Smooth muscle cell of the brain vasculature (primary cell): Measurements from ENCODE around the gene CACNB1.

Experiments used
- DNase-seq: peaks from one replicate; pipeline ENCODE4 v3.0.0-alpha.2; 2012; ENCODE audit warnings: low read depth, low spot score

Gene CACNB1

DNA sequence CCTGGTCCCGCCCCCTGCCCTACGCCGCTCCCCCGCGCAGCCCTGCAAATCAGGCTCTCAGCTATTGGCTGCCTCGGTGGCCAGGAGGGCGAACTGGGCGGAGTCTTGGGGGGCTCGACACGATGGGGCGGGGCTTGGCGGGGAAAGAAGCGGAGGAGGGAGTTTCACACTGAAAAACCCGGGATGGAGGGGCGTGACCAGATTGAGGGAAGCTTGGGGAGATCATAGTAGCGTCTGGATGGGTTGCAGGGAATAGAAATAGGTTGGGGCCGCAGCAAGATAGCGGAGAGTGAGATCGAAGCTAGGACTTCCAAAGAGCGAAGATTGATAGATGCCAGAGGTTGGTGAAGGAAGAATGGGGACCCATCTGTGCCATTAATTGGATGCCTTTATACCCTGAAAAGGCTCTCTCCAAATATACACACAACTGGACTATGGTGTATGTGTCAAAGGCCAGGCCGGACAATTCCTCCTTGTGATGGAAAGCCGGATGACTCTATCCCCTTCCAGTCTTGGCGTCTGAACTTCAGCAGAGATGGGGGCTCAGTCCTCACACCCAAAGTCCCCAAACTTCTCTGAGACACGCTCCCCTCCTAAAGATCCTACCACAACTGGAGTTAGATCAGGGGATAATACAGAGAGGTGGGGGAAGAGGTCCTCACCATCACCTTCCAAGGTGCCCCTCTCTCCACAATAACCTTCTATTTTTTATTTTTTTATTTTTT lies 28.7 kb upstream of the CACNB1 start:
- DNase-seq: no peak

DNA sequence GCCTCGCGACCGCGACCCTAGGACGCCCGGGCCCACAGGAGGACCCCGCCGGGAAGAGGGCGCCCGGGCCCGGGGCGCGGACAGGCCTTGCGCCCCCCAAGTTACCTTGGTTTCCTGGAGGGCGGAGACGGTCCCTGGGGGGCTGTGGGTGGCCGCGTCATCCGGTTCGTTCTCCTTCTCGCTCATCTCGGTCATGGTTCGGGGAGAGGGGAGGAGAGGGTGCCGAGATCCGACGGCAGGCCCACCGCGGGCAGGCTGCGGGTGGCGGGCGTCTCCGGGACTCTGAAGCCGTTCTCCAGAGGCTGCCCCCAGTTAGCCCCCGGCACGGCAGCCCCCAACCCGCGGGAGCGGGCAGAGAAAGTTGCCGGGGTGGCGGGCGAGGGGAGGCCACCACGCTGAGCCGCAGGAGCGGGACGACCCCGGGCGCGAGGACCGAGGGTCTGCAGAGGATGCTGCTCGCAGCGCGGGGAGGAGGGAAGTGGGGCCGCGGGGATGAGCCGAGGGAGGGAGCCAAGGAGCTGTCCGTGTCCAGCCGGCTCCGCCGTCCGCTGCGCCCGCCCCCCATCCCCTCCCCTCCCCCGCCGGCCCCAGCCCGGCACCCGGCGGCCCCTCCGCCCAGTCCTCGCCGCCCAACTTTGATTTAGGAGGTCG lies 28.0 kb upstream of the CACNB1 start, which contains the start of gene STAC2:
Gene STAC2, minus strand, starts transcription at position 638 of the 651 bp plus-strand sequence. Its CDS starts 443 bp downstream, at position 195.
- no peak for DNase-seq

DNA sequence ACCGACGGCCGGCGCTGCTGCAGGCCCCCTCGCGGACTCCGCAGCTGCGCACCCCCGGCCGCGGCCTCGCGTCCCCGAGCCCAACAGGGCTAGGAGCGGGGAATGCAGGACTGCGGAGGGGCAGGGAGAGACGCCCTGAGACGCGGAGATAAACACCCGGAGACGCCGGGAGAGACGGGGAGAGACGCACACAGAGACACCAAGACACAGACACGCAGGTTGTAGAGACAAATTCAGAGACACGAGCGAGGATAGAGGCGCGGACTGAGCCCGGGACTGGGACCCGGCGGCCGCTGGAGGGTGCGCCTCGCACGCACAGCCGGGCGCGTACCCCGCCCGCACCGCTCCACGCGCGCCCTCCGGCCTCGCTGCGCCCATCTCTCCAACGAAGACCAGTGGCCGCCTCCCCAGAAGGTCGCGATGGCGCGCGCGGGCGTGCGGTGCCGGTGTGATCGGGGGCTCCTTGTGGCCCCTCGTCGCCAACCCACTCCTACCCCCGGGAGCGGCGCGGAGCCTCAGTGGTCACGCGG lies 27.4 kb upstream of the CACNB1 start:
- DNase-seq: no peak

DNA sequence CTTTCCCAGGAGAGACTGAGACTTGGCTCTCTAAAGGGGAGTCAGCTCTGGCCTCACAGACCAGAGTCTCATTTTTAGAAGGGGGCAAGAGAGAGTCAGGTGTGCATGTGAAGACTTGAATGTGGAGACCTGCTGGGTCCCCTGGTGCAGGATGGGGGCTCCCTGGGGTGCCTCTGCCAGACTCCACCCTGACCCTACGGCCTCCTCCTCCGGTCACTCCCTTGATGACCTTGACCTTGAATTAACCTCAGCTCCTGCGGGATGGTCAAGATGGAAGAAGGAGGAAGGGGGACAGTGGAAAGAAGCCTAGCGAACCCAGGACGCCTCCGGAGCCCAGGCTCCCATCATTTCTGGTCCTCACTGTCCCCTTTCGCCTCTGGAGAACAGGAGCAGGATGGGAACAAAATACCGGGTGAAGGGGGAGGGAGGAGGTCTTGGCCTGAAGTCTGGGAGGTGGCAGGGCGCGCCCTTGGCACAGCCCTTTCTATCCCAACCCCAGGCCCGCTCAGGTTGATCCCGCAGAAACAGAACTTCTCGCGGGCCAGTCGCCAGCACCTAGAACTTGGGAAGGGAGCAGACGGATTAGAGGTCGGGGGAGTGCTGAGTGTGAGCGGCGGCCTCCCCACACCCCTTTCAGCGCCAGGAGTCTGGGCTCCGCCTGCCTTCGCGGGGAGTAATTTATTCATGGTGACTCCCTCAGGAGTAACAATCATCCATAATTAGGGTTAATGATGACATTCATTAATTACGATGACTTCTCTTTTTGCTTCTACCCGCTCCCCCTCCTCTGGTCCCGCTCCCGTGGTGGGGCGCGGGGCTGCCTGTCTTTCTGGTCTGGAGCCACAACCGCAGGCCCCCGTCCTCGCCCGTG lies 26.7 kb upstream of the CACNB1 start:
- no peak for DNase-seq

DNA sequence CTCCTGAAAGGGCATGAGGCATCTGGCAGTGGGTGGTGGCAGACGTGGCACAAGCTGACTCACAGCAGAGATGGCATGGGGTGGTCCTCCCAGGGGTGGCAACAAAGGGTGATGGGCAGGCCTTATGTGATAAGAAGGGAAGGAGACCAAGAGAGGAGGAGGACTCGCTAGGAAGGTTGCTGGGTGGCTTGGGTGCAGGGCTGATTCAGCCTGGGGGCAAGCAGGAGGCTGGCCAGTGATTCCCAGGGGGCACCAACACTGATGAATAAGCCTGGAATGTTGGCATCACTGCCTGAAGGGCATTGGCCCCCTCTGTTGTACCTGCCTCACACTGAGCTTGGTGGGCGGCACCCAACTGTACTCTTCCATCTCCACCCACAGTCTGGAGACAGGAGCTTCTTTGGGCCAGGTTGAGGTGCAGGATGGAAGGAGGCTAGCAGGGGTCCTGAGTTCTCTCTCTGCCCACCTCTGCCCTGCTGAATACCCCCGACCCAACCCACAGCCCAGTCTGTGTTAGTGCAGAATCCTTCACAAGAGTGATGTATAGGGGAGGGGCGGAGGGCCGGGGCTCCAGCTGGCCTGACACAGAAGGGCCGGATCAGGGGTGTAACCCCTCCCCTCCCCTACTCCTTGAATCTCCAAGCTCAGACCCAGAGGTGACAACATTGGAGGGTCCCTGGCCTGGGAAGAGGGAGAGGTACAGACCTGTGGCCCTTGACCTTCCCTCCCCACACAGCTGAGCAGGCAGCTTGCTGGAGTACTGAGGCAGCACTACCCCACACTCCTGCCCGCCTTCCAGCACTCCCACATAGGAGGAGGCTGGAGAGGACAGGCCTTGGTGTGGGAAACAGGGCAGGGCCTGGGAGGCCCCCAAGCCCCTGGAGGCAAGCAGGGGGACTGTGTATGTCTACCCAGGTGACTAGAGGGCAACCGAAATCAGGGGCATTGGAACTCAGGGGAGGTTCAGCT lies 25.7 kb upstream of the CACNB1 start:
- no peak for DNase-seq

DNA sequence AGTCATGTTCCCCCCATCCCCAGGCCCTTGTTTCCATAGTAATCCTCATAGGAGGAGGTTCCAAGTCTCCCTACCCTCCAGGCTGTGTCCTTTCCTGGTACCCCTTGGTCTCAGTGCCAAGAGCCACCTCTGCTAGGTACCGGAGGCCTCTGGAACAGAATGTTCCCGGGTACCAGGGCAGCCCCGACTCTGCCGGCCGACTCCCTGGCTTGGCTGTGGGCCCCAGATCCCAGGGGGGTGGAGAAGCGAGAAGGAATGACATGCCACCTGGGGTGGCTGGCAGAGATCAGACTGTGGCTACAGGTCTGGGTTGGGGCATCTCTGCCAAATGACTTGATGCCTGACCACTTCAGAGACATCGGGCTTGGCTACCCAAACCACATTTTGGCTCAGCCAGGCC lies 24.7 kb upstream of the CACNB1 start:
- no peak for DNase-seq

DNA sequence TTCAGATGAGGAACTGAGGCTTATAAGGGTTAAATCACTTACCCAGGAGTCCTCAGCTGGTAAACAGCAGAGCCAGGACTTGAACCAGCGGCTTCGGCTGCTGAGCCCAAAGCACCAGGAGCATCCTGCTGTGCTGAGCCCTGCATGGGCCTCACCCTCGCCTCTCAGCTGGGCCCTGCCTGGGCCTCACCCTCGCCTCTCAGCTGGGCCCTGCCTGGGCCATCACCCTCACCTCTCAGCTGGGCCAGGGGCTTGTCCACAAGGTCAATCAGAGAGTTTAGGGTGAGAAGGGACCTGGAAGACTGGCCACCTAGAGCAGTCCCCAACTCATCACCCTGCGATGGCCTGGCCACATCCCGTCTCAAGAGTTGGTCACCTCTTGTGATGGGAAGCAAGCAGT lies 24.1 kb upstream of the CACNB1 start:
- DNase-seq: no peak

DNA sequence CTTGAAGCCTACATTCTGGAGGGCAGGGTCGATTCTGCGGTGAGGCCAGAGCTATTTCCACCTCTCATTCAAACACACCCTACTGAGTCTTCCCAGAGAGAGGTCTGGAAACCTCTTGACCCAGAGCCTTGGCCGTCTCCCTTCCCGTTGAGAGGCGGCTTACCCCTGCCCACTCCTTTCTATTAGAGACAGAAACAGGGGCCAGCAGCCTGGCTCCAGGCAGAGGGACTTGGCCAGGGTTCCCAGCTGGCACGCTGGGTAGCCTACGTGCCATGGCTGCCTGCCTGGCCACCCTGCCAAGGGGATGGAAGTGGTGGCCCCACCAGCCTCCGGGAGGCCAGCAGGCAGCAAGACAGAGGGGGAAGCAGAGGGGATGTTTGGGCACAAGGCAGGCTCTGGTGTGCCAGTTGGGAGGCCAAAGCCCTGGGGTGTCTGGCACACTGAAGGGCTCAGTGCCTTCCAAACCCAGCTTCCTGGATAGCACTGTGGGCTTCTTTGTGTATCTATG lies 22.2 kb upstream of the CACNB1 start:
- DNase-seq: no peak

DNA sequence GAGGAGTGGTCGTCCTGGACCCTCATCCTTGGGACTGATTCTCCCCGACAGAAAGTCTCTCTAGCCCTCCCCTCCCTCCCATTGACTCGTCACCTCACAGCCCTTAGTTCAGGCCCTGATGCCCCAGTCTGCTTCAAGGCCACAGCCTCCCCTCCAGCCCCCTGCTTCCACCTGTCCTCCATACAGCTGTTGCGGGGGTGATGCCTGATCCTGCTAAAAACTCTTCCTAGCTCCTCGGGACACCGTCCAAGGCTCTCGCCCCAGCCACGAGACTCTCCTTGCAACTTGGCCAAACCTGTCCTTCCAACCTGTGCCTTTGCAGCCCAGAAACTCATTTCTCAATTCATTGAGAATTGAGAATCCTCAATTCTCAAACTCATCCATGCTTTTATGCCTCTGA lies 21.4 kb upstream of the CACNB1 start:
- DNase-seq: no peak

DNA sequence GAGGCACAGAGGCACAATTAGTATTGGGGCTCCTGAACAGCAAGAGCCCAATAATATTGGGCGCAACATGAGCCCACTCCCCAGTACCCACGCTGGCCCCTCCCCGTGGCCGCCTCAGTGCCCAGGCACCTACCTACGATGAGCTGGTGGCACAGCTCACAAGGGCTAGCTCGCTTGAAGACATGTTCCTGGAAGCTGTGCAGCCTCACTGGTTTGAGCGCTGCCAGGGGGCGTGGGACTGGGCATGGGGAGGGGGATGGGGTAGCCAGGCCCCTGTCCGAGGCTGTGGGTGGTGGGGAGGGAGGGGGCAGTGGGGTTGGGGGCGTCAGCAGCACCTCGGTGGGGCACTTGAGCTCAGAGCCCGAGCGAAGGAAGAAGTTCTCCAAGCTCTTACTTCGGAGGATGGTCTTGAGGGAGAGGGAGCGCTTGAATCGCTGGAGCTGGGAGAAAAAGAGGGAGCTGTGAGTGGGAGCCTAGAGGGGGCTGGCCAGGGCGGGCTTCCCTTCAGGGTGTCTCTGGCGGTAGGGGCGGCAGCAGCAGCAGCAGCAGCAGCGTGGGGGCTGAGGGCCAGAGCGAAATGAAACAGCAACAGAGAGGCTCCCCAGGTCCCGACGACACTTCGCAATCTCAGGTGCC lies 20.4 kb upstream of the CACNB1 start:
- DNase-seq: no peak

DNA sequence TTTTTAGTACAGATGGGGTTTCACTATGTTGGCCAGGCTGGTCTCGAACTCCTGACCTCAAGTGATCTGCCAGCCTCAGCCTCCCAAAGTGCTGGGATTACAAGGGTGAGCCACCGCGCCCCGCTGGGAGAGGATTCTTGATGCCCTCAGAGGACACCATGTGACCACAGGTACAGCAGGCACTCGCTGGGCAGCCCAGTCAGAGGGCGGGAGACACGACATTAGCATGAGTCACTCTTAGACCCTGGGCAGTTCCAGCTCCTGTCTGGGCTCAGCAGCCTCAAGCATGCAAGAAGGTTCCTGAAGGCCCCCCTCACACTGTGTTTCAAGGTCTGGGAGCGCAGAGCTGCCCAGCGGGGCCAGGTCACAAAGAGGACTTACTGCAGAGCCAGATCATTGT lies 16.4 kb upstream of the CACNB1 start:
- no peak for DNase-seq

DNA sequence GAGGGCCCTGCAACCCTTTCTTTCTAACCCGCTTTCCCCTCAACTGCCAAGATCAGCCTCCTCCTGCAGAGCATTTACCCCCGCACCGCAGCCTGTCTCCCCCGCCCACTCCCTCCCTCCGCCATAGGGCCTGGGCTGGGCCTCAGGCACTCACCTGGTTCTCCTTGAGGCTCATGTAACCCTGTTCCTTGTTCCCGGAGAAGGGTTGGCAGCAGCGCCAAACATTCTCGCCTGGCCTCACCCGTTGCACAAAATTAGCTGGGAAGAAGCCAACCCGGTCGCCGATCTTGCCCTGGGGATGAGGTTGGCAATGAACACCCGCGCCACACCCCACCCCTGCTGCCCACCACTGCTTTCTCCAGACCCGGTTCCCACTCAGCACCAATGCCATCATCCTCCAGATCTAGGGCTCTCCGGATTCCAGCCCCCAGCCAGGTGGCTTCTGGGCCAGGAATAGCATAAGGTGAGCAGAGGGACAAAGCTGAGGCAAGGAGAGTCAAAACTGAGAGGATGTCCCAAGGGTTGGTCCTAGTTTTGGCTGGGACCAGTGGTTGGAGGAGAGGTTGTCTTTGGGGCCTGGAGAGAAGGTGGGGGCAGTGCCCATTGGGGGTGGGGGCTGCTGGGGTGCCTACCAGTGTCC lies 15.5 kb upstream of the CACNB1 start:
- no peak for DNase-seq

DNA sequence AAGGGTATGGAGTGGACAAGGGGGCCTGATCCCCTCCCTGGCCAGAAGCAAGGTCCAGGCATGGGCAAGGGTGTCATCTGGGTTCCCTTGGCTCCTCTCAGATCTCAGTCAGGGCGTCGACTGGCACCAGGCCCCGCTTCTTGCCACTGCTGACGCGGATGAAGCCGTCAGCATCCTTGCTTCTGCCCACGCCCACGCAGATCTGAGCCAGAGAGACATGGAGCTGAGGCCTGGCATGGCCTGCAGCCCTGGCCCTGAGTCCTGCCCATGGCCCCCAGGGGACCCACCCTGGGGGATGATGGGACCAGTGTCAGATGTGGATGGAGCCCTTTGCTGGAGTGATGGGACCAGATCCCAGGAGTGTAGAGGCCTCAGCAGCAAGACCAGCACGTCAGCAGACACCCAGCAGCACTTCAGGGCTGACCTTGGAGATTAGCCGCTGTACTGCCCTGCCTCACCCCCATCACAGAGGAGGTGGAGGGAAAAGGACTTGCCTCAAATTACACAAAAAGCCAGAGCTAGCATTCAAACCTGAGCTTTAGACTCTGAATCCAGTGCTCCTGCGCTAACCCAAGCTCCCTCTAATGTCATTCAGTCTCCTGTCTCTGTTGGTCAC lies 14.8 kb upstream of the CACNB1 start:
- no peak for DNase-seq

DNA sequence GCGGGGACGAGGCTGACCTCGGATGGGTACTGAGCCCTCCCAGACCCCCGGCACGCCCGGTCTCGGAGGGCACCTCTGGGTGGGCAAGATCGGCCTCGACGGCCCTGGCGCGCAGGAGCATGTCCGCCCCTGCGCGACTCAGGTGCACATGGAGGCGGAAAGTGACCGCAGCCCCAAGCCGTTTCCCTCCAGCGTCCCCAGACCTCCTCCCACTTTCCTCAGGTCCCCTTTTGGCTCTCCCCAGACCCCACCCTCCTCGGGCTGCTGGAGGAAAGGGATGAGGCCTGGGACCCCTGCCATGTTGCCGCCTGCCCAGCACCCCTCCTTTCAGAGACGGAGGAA lies 12.6 kb upstream of the CACNB1 start:
- DNase-seq: no peak

DNA sequence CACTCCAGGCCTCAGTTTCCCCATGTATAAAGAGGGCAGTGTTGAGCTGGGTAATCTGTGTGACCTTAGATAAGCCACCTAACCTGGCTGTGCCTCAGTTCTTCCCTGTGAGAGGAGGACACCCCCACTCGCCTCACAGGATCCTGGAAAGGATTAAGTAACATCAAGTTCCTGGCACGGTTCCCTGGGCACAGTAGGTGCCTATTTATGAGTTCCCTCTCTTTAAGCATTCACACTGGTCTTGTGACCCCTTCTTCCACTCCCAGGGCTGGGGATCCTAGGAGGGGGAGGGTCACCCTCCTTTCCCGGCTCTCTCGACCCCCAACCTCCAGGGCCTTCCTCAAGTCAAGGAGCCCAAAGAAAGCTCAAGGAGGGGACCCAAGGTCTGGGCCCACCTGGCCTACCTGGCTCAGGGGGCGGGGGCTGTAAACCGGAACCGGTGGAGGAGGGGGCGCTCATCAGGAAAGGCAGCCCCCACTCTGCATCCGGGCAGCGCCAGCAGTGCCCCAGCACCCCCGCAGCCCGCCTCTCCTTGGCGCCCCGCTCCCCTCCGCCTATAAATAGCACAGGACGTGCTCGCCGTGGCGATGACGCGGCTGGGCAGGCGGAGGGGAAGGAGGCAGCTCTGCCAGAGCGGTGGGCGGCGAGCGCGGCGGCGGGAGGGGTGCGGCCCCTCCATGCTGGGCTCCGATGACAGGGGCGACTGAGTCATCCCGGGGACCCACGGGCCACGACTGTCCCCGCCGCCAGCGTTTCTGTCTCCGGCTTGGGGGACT lies 12.0 kb upstream of the CACNB1 start:
- DNase-seq: peak; percentile 63

DNA sequence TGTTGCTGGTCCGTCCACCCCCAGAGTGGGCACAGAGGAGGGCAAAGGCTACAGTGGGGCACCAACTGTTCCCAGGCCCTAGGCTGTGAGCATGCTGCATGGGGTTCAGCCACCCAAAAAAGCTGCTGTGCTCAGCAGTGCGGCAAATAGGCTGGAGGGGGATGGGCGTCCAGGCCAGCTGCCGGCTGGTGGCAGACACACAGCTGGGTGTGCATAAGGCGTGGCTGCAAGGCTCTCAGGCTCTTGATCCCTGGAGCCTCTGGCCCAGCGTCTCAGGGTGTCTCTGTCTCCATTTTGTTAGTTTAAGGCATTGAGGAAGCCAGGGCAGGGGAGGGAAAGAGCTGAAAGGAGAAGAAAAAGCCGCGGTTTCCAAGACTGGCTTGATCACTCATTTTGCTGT lies 11.4 kb upstream of the CACNB1 start:
- DNase-seq: no peak

DNA sequence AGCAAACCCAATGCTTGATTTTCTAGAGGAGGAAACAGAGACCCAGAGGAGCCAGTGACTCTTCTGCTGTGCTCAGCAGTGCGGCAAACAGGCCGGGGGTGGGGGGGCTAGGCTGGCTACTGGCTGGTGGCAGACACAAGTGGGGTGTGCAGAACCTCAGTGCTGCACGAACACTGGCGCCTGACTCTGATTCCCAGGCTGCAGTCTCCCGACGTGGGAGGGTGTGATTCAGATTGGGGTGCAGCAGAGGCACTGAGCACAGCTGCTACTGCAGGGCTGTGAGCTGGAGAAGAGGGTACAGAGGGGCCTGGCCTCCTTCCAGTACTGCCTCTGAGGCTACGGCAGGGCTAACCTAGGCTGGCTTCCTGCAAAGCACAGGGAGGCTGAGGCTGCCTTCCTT lies 10.7 kb upstream of the CACNB1 start:
- DNase-seq: no peak

DNA sequence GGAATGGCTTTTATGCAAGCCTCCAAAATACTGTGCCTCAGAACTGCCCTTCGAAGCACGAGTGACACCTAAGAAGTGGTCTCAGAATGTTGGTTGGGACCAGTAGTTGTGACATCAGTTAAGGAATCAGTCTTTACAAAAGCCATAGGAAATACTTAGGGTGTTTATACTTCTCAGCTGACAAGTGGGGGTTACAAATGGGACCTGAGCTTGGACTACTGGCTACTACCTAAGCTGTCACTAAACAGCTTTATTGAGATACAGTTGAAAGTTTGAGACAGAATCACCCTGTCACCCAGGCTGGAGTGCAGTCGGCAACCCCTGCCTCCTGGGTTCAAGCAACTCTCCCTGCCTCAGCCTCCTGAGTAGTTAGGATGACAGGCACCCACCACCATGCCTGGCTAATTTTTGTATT lies 7.7 kb upstream of the CACNB1 start:
- DNase-seq: no peak

DNA sequence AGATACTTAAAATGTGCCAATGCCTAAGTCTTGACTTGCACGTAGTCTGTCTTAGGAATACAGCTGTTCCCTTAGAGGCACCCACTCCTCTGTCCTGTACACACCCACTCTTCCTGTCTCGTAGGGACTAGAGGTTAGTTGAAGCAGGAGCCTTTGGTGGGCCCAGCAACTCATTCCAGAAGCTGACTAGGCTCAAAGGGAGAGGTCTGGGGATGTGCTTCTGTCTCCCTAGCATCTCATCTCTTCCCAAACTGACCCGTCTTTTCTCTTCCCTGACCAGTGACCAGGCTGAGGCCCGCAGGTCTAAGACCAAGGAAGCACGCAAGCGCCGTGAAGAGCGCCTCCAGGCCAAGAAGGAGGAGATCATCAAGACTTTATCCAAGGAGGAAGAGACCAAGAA lies 6.8 kb upstream of the CACNB1 start:
- DNase-seq: no peak
